Right kidney (tissue), 9 donors: Measurements from ENCODE around the gene DSC1.
"Not testable (repeated sequence)": the region's sequence is repeated elsewhere in the genome, so short reads cannot be mapped to it uniquely, and the experiment has no call there.

Experiments
- DNase-seq: peaks from one replicate; pipeline ENCODE4 v3.0.0-alpha.2; 2016
- long read RNA-seq, 8 donors: transcript quantifications; one replicate each; lab custom pipeline, GENCODE V29; 2026

Gene DSC1, protein sequence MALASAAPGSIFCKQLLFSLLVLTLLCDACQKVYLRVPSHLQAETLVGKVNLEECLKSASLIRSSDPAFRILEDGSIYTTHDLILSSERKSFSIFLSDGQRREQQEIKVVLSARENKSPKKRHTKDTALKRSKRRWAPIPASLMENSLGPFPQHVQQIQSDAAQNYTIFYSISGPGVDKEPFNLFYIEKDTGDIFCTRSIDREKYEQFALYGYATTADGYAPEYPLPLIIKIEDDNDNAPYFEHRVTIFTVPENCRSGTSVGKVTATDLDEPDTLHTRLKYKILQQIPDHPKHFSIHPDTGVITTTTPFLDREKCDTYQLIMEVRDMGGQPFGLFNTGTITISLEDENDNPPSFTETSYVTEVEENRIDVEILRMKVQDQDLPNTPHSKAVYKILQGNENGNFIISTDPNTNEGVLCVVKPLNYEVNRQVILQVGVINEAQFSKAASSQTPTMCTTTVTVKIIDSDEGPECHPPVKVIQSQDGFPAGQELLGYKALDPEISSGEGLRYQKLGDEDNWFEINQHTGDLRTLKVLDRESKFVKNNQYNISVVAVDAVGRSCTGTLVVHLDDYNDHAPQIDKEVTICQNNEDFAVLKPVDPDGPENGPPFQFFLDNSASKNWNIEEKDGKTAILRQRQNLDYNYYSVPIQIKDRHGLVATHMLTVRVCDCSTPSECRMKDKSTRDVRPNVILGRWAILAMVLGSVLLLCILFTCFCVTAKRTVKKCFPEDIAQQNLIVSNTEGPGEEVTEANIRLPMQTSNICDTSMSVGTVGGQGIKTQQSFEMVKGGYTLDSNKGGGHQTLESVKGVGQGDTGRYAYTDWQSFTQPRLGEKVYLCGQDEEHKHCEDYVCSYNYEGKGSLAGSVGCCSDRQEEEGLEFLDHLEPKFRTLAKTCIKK
- long read RNA-seq, donor 1, result 0 reads
- long read RNA-seq, donor 2, result 0 reads
- long read RNA-seq, donor 3, result 0 reads
- long read RNA-seq, donor 4, result 0 reads
- long read RNA-seq, donor 5, result 0 reads
- long read RNA-seq, donor 6, result 0 reads
- long read RNA-seq, donor 7, result 0 reads
- long read RNA-seq, donor 8, result 0 reads

GRCh38 chr18:31162825-31163435 is at the start of gene DSC1:
Gene DSC1, minus strand, starts transcription at chr18:31162856. Its CDS starts 262 bp downstream, at chr18:31162594.
- DNase-seq, result no peak

GRCh38 chr18:31211047-31211446 is 48.4 kb upstream of the DSC1 start:
- no peak for DNase-seq

DNA sequence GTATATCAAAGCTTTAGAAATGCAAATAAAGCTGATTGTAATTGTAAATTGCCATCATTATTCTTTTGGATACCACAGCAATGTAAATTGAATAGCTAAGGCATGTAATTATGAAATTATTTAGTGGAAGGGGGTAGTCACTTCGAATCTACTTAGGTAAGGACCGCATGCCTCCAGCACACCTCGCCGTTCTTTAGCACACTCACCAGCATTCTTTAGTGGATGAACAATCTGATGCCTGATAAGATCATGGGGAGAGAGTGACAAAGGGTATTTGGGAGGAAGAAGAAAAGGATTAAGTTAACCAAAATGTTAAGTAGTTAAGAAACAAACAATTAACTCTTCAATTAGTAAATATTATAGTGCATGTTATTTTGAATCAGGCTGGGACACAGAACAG is 46.4 kb upstream of the DSC1 start:
- no peak for DNase-seq

DNA sequence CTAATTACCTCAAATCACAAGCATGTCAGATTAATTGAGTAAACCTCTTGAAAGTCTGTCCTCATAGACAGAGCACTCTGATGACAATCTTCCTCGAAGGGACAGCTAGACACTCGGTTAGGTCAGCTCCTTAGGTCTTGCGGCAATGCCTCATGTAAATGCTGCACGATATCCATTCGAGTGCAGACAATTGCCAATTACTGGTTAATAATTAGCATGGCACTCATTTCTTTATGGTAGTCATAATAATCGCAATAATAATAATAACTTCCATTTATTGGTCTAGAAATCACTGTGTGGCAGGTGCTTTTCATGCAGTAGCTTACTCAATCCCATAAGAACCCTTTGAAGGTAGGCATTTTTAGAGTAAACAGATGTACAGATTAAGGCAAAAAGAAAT is 44.7 kb upstream of the DSC1 start:
- DNase-seq, result no peak

GRCh38 chr18:31206787-31207381 is 44.2 kb upstream of the DSC1 start:
- peak; percentile 72 for DNase-seq

DNA sequence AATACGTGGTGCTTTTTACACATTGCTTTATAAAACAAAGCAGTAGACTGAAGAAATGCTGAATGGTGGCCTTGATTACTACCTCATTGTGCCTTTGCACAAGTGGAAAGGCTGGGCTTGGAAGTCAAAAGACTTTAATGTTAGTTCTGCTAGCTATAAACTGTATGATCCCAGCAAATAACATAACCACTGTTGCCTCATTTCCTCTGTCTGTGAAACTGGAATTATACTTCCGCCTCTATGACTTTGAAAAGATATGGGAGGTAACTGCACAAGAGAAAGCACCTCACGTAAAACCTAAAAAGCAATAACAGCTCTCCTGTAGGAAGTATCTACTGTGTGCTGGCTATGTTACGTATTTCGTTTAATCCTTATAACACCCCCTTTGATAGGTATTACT is 43.4 kb upstream of the DSC1 start:
- no peak for DNase-seq

DNA sequence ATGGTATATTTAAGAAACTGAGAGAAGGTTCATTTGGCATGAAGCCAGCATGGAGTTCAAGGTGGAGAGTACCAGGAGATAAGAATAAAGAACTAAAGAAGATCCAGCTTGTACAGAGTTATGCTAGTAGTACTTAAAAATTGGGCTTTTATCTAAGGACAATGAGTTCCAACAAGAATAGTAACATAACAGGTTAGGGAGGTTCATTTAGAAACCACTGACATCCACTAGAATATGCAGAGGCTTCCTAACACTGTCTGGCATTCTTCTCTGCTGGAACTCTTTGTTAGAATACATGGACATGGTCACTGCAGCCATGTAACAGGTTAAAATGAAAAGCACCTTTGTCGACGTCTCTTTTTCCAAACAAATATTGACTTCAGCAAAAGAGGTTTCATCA is 42.6 kb upstream of the DSC1 start:
- no peak for DNase-seq

DNA sequence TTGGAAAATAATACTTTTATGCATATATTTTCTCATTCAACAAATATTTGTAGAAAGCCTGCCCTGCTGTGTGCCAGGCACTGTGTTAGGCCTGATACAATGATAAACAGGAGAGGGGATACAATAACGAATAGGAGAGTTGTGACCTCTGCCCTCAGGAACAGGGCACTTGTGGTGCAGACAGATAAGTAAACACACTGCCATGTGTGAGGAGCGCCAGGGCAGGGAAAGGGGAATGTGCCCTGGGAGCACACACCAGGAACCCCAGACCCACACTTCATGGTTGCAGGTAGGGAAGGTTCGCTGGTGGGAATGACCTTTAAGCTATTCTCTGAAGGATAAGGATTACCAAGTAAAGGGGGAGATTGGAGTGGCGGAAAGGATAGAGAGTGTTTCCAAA is 42.2 kb upstream of the DSC1 start:
- DNase-seq, result no peak

- no peak for DNase-seq
Measured at GRCh38 chr18:31204166-31204565, 41.5 kb upstream of the DSC1 start.

DNA sequence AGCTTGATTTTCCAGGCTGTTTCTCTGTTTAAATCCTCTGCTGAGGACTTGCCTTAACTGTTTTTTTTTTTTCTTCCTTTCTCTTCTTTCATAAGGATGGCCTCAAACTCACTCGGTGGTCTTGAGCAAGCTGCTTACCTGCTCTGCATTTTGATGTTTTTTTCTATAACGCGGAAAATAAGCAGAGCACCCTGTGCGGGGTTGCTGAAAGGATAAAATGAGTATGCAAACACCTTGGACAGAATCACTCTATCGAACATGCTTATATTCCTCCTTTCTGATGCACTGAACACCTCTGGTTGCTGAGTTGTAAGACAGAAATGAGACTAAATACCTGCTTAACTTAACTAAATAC is 41.1 kb upstream of the DSC1 start:
- DNase-seq, result no peak

DNA sequence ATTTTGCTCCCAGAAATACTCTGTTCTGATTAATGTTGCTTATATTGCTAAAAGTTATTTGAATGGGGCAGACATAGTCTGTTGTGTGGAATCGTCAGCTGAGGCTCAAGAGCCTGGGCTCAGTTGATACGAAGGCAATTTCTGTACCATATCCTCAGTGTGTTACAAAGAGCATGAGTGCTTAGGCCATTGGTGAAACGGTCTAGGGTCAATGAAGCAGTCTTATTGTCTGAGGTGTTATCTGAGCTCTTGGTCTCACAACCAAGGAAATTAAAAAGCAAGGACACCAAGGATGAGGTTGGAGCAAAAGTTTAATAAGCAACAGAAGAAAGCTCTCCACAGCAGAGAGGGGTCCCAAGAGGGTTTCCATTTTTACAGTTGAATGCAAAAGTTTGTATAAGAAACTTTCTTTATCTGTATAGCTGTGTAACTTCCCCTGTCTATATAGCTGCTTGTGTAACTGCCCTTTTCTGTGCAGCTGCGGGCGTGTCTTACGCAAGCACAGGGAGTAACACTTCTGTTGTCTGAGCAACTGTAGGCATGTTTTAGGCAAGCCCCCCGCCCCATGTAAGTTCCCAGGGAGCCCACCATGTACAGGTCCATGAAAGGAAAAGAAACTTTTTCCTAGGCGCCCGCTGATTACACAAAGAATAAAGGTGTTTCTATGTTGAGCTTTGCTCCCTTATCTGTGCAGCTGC is 40.6 kb upstream of the DSC1 start:
- no peak for DNase-seq

DNA sequence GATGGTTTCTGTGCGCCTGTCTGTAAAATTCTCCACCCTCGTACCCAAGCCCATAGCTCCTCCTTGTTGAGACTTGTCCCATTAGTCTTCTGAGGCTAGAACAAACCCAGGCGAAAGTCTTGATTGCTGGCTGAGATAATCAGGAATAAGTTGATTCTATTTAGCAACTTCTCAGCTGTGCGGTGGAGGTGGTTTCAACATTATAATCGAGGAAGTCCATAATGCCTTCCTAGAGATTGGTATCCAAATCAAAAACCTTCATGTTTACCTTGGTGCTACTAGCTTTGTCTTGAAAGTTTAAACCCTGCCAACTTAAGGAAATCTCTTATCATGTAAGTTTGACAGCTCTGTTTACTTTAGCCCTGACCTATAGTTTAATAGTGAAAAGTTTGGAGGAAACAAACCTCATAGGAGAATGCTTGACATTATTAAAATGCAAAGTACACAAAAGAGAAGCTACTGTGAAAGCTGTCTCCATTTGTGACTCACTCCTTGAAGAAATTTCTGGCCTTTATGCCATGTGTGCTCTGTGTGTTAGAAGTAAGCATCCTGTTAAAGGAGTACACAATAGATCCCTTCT is 36.6 kb upstream of the DSC1 start:
- DNase-seq, result no peak

DNA sequence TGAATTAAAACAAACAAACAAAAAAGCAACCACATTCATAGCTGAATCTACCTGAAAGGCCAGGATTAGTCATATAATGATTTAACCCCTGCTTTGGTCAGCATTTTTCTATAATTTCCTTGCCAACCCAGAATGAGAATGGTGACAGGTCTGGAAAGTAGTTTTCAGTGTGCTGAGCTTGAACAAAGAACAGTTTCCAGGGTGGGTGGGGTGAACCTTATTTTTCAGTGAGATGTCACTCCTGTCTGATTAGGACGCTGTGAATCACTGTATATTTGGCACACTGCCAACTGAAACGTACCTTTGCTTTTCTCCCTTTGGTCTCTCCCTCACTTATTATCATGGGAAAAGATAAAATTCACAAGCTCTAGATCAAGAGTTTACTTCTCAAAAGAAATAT is 35.0 kb upstream of the DSC1 start:
- DNase-seq, result no peak

GRCh38 chr18:31195063-31195462 is 32.4 kb upstream of the DSC1 start:
- DNase-seq, result no peak

GRCh38 chr18:31192086-31192776 is 29.6 kb upstream of the DSC1 start:
- DNase-seq, result no peak

DNA sequence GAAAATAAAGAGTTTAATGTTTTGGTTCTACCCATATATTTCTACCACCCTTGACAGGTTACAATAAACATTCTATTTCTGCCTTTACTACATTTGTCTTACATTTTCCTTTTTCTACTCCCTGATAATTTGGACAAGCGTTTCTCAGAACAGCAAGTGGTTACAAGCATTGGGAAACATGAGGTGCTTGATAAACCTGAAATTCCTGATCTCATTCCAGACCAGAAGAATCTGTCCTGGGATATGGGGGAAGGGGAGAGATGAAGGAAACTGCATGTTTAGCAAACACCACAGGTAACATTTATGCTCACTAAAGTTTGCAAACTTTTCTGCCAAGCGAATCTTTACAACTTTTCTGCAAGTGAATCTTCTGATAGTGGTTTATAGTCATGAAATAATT is 28.3 kb upstream of the DSC1 start:
- no peak for DNase-seq

DNA sequence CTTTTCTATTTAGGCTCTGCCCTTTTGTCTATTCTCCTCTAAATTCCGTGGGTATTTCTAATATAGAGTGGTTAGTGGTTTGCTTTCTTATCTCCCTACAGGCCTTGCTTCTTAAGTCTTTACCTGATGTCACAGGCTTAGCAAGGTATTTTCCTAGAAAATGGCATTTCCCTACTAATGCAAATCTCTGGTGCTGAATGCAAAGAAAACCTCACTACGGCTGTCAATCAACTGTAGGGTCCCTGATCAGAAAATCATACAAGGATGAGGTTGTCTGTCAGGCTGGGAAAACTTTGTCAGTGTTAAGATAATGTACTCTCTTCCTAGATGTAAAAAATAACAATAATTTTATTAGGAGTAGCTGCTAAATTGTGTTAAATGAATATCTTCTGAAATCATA is 27.1 kb upstream of the DSC1 start:
- no peak for DNase-seq

- no peak for DNase-seq
Measured at GRCh38 chr18:31185186-31185950, 22.7 kb upstream of the DSC1 start.

DNA sequence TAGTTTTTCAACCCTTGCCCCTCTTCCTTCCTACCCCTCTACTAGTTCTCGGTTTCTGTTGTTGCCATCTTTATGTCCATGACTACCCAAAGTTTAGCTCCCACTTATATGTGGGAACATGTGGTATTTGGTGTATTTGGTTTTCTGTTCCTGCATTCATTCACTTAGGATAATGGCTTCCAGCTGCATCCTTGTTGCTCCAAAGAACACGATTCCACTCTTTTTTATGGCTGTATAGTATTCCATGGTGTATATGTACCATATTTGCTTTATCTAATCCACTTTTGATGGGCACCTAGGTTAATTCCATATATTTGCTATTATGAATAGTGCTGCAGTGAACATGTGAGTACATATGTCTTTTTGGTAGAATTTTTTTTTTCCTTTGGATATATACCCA is 20.6 kb upstream of the DSC1 start:
- DNase-seq, result no peak

DNA sequence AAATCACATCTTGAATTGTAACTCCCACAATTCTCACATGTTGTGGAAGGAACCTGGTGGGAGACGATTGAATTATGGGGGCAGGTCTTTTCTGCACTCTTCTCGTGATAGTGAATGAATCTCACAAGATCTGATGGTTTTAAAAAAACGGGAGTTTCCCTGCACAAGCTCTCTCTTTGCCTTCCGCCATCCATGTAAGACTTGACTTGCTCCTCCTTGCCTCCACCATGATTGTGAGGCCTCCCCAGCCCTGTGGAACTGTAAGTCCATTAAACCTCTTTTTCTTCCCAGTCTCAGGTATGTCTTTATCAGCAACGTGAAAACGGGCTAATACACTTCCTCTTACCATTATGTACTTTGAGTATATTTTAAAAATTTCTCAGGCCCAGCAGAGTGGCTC is 14.7 kb upstream of the DSC1 start:
- not testable (repeated sequence) for DNase-seq
